GM21786 (cell line): Measurements from ENCODE around the gene GPR37L1.

Source experiments
- ATAC-seq: cut with Tn5 transposase; IDR thresholded peaks from one replicate; pipeline ENCODE4 v1.9.1; 2021; ENCODE audit not compliant: unreplicated experiment

Gene GPR37L1

GRCh38 chr1:202154148-202154765 lies 31.5 kb downstream of the GPR37L1 start:
- no peak for ATAC-seq

GRCh38 chr1:202154766-202155477 lies 32.2 kb downstream of the GPR37L1 start:
- ATAC-seq = no peak

- no peak for ATAC-seq
Measured at GRCh38 chr1:202155478-202156021, 32.8 kb downstream of the GPR37L1 start.

GRCh38 chr1:202156590-202156989 lies 33.9 kb downstream of the GPR37L1 start:
- no peak for ATAC-seq

- no peak for ATAC-seq
Measured at GRCh38 chr1:202157945-202158344, 35.2 kb downstream of the GPR37L1 start.

- no peak for ATAC-seq
Measured at GRCh38 chr1:202158810-202159533, 36.3 kb downstream of the GPR37L1 start.

GRCh38 chr1:202159534-202160371 lies 37.0 kb downstream of the GPR37L1 start:
- no peak for ATAC-seq

- ATAC-seq = peak; percentile 48
Measured at GRCh38 chr1:202160377-202160940, 37.7 kb downstream of the GPR37L1 start, which contains the start of gene PTPN7. Gene PTPN7, minus strand, starts transcription at chr1:202160602. Its CDS starts 1,200 bp downstream, at chr1:202159402.

GRCh38 chr1:202161151-202162046 lies 38.7 kb downstream of the GPR37L1 start:
- ATAC-seq = no peak

GRCh38 chr1:202162047-202162417 lies 39.3 kb downstream of the GPR37L1 start:
- ATAC-seq = peak; percentile 30

GRCh38 chr1:202162418-202163280 lies 39.9 kb downstream of the GPR37L1 start:
- no peak for ATAC-seq

- ATAC-seq = no peak
Measured at GRCh38 chr1:202163281-202164270, 40.9 kb downstream of the GPR37L1 start.

GRCh38 chr1:202164271-202165037 lies 41.7 kb downstream of the GPR37L1 start:
- ATAC-seq = peak; percentile 51

GRCh38 chr1:202165267-202165941 lies 42.7 kb downstream of the GPR37L1 start:
- no peak for ATAC-seq

- ATAC-seq = no peak
Measured at GRCh38 chr1:202165942-202166843, 43.5 kb downstream of the GPR37L1 start.
